Measurements from ENCODE around the gene FMO3.
A peak's percentile ranks its signal among the peaks of the same experiment; 100 is the strongest.

The FMO3 gene

GRCh38 chr1:171117085-171117484 is 26.4 kb downstream of the FMO3 start:
- no peak for DNase-seq

- DNase-seq: no peak
These were observed 28.9 kb downstream of the FMO3 start for GRCh38 chr1:171119648-171120047.

- DNase-seq: no peak
These were observed 31.6 kb downstream of the FMO3 start for GRCh38 chr1:171122299-171122698.

- DNase-seq: no peak
These were observed 32.2 kb downstream of the FMO3 start for GRCh38 chr1:171122893-171123292.

- DNase-seq: no peak
These were observed 35.8 kb downstream of the FMO3 start for GRCh38 chr1:171126504-171126903.

- no peak for DNase-seq
These were observed 36.4 kb downstream of the FMO3 start for GRCh38 chr1:171127099-171127498.

GRCh38 chr1:171127501-171127900 is 36.8 kb downstream of the FMO3 start:
- DNase-seq: no peak

GRCh38 chr1:171128463-171128862 is 37.8 kb downstream of the FMO3 start:
- no peak for DNase-seq

- DNase-seq: no peak
These were observed 43.7 kb downstream of the FMO3 start for GRCh38 chr1:171134204-171134923.

GRCh38 chr1:171137580-171137979 is 46.9 kb downstream of the FMO3 start:
- DNase-seq: no peak

GRCh38 chr1:171138980-171139379 is 48.3 kb downstream of the FMO3 start:
- DNase-seq: no peak

- no peak for DNase-seq
These were observed 49.2 kb downstream of the FMO3 start for GRCh38 chr1:171139890-171140289.

- DNase-seq: no peak
These were observed 49.7 kb downstream of the FMO3 start for GRCh38 chr1:171140401-171140800.

GRCh38 chr1:171140956-171141687 is 50.4 kb downstream of the FMO3 start:
- no peak for DNase-seq

- DNase-seq: no peak
These were observed 51.1 kb downstream of the FMO3 start for GRCh38 chr1:171141688-171142415.

GRCh38 chr1:171142416-171143385 is 52.0 kb downstream of the FMO3 start:
- DNase-seq: peak; percentile 23

- no peak for DNase-seq
These were observed 59.5 kb downstream of the FMO3 start for GRCh38 chr1:171150156-171150555.

- DNase-seq: no peak
These were observed 61.8 kb downstream of the FMO3 start for GRCh38 chr1:171152549-171152948.

- no peak for DNase-seq
These were observed 64.8 kb downstream of the FMO3 start for GRCh38 chr1:171155484-171155883.

- no peak for DNase-seq
These were observed 67.4 kb downstream of the FMO3 start for GRCh38 chr1:171158096-171158495.

- no peak for DNase-seq
These were observed 67.8 kb downstream of the FMO3 start for GRCh38 chr1:171158551-171158950.

- no peak for DNase-seq
These were observed 68.4 kb downstream of the FMO3 start for GRCh38 chr1:171159148-171159547.

- DNase-seq: no peak
These were observed 69.5 kb downstream of the FMO3 start for GRCh38 chr1:171160211-171160610.

All from NCI-H2029 treated with DMSO at 0.1 percent for 48 hours (cell line).